OCI-LY1 (cell line): ENCODE measurements around the gene SELENOK.

ENCODE experiments used
- H2AFZ ChIP-seq: fragments of 200-600 bp; sonication (generic), shearing (Covaris generic); 2 replicates; pipeline ENCODE4 v1.6.0; 2014; ENCODE audit warnings: antibody characterized with exemption, mild to moderate bottlenecking, low read length
- H3F3A ChIP-seq: fragments of 200-600 bp; sonication (generic), shearing (Covaris generic); 2 replicates; pipeline ENCODE4 v1.6.0; 2014; ENCODE audit warnings: mild to moderate bottlenecking, antibody characterized with exemption, low read length, moderate library complexity; ENCODE audit not compliant: insufficient read depth
- H3K27ac ChIP-seq: fragments of 200-600 bp; sonication (generic); 2 replicates; pipeline ENCODE4 v1.5.1; 2014; ENCODE audit warnings: low read length, mixed run types, mild to moderate bottlenecking, low read depth; ENCODE audit not compliant: poor library complexity, severe bottlenecking
- H3K27me3 ChIP-seq: fragments of 200-600 bp; sonication (generic); 2 replicates; pipeline ENCODE4 v1.6.0; 2014; ENCODE audit warnings: antibody characterized with exemption, mild to moderate bottlenecking, low read length, moderate library complexity; ENCODE audit not compliant: insufficient read depth
- H3K36me3 ChIP-seq: fragments of 200-600 bp; sonication (generic); 2 replicates; pipeline ENCODE4 v1.6.1; 2014; ENCODE audit warnings: mild to moderate bottlenecking, antibody characterized with exemption, low read length, moderate library complexity, mixed read lengths; ENCODE audit not compliant: insufficient read depth
- H3K4me1 ChIP-seq: fragments of 200-600 bp; sonication (generic); 2 replicates; pipeline ENCODE4 v1.5.1; 2014; ENCODE audit warnings: mild to moderate bottlenecking, low read length, moderate library complexity; ENCODE audit not compliant: insufficient read depth, severe bottlenecking
- H3K4me2 ChIP-seq: fragments of 200-600 bp; sonication (generic), shearing (Covaris generic); 2 replicates; pipeline ENCODE4 v1.6.1; 2014; ENCODE audit warnings: low read length
- H3K4me3 ChIP-seq: fragments of 200-600 bp; sonication (generic); 2 replicates; pipeline ENCODE4 v1.5.1; 2014; ENCODE audit warnings: low read length, low read depth, mild to moderate bottlenecking, mixed read lengths; ENCODE audit not compliant: poor library complexity, severe bottlenecking
- H3K79me2 ChIP-seq: fragments of 200-600 bp; shearing (Covaris generic); 2 replicates; pipeline ENCODE4 v1.6.1; 2016; ENCODE audit warnings: mixed run types, low read length, mixed read lengths; ENCODE audit not compliant: insufficient read depth
- H3K9ac ChIP-seq: fragments of 200-600 bp; sonication (generic), shearing (Covaris generic); 2 replicates; pipeline ENCODE4 v1.6.1; 2014; ENCODE audit warnings: mild to moderate bottlenecking, low read length, mixed read lengths
- H3K9me2 ChIP-seq: fragments of 200-600 bp; sonication (generic), shearing (Covaris generic); 2 replicates; pipeline ENCODE4 v1.6.1; 2014; ENCODE audit warnings: low read depth, mild to moderate bottlenecking, low read length, mixed read lengths
- H3K9me3 ChIP-seq: fragments of 200-600 bp; shearing (Covaris generic); 2 replicates; pipeline ENCODE4 v1.6.1; 2014; ENCODE audit warnings: low read length, mixed read lengths
- H4K20me1 ChIP-seq: fragments of 200-600 bp; sonication (generic), shearing (Covaris generic); 2 replicates; pipeline ENCODE4 v1.6.0; 2016; ENCODE audit warnings: mild to moderate bottlenecking, low read length; ENCODE audit not compliant: insufficient read depth
- CTCF ChIP-seq: fragments of 200-600 bp; sonication (generic), shearing (Covaris generic); IDR thresholded peaks from 2 replicates; pipeline ENCODE4 v1.5.1; 2017; ENCODE audit warnings: mild to moderate bottlenecking, antibody characterized with exemption, low read length, moderate library complexity, mixed read lengths
- EZH2 ChIP-seq: fragments of 200-600 bp; sonication (generic), shearing (Covaris generic); IDR thresholded peaks from 2 replicates; pipeline ENCODE4 v1.8.0; 2017; ENCODE audit warnings: borderline replicate concordance, mixed run types, mild to moderate bottlenecking, antibody characterized with exemption, low read length, moderate library complexity, mixed read lengths

Gene SELENOK

GRCh38 chr3:53881691-53882593 is 9.7 kb downstream of the SELENOK start, which contains the start of gene ACTR8:
Gene ACTR8 (minus strand): TSS chr3:53882152. CDS start chr3:53882101, 51 bp downstream.
- H3K9me2 ChIP-seq = no peaks in the 10 kb centered on the region
- no peak within 1 kb of the TSS for H2AFZ ChIP-seq
- peak within 1 kb of the TSS; percentile 73 for H3K9ac ChIP-seq
- TF ChIP-seq CTCF (peak; percentile 26; the same call in 1 of the 2 replicates), EZH2 (no peak)
- peaks cover 58% of the 10 kb centered on the region for H3K36me3 ChIP-seq
- H3K4me3 ChIP-seq = peak within 1 kb of the TSS; percentile 70
- H3K9me3 ChIP-seq = no peaks in the 10 kb centered on the region
- peak within 1 kb of the TSS; percentile 67 for H3K4me2 ChIP-seq
- H3K27me3 ChIP-seq = no peaks in the 10 kb centered on the region
- H3K27ac ChIP-seq = peak within 1 kb of the TSS; percentile 64
- no peaks in the 10 kb centered on the region for H3K79me2 ChIP-seq
- no peaks in the 10 kb centered on the region for H3F3A ChIP-seq
- H4K20me1 ChIP-seq = no peaks in the 10 kb centered on the region
- H3K4me1 ChIP-seq = peaks cover 15% of the 10 kb centered on the region

GRCh38 chr3:53880396-53881345 is 11.0 kb downstream of the SELENOK start:
- Histone ChIP-seq H3K36me3 (peaks cover 60% of the 10 kb centered on the region), H3F3A (no peaks in the 10 kb centered on the region), H3K27ac (no peak overlapping the region), H4K20me1 (no peaks in the 10 kb centered on the region), H3K79me2 (no peaks in the 10 kb centered on the region), H3K4me1 (peaks cover 15% of the 10 kb centered on the region), H3K9ac (peak overlapping the region; percentile 73), H3K27me3 (no peaks in the 10 kb centered on the region), H2AFZ (no peak overlapping the region), H3K9me3 (no peaks in the 10 kb centered on the region), H3K9me2 (no peaks in the 10 kb centered on the region), H3K4me2 (peak overlapping the region; percentile 67), H3K4me3 (peak overlapping the region; percentile 70)
- TF ChIP-seq CTCF (no peak), EZH2 (no peak)

- no peak overlapping the region for H2AFZ ChIP-seq
- H3K9me3 ChIP-seq = no peaks in the 10 kb centered on the region
Observed at GRCh38 chr3:53865732-53866499, 25.7 kb downstream of the SELENOK start.

More at GRCh38 chr3:53865732-53866499, 25.7 kb downstream of the SELENOK start:
- no peaks in the 10 kb centered on the region for H3K27me3 ChIP-seq
- no peak overlapping the region for H3K4me3 ChIP-seq
- H3K9me2 ChIP-seq = no peaks in the 10 kb centered on the region
- no peaks in the 10 kb centered on the region for H3K79me2 ChIP-seq
- H3K4me2 ChIP-seq = no peak overlapping the region
- no peak overlapping the region for H3K9ac ChIP-seq
- H3K36me3 ChIP-seq = peaks cover 84% of the 10 kb centered on the region
- H4K20me1 ChIP-seq = no peaks in the 10 kb centered on the region
- peaks cover 5% of the 10 kb centered on the region for H3K4me1 ChIP-seq
- TF ChIP-seq CTCF = no peak
- TF ChIP-seq EZH2 = no peak
- H3K27ac ChIP-seq = no peak overlapping the region
- H3F3A ChIP-seq = no peaks in the 10 kb centered on the region
